Measurements from ENCODE around the gene M1AP.

- TF ChIP-seq POLR2AphosphoS5 (IDR thresholded peaks at IDR 0.05; ENCODE audit: low read depth, low read length): no peak
- TF ChIP-seq POLR2A (IDR thresholded peaks at IDR 0.05; ENCODE audit: low read depth, low read length): no peak
These were observed 78.4 kb downstream of the M1AP start for GRCh38 chr2:74569686-74570085.

All from GM12891 (cell line).